ENCODE results near the gene TSPAN5. TPM values are rescaled to one million over a fixed set of nuclear protein-coding genes. Genes with fewer than 3 reads are reported as not detected.
A peak's percentile ranks its signal among the peaks of the same experiment; 100 is the strongest.

Gene TSPAN5
- total RNA-seq, 1 experiment from 2014 or later: 12.4 TPM

- H4K20me1 ChIP-seq (ENCODE audit: insufficient read depth): no peaks in the 10 kb centered on the region
- peak overlapping the region; percentile 83 for H3K4me3 ChIP-seq
- no peaks in the 10 kb centered on the region for H3K27me3 ChIP-seq (ENCODE audit: insufficient read depth, low read depth)
- H3K27ac ChIP-seq: peak overlapping the region; percentile 65
- no peaks in the 10 kb centered on the region for H3K9me2 ChIP-seq (ENCODE audit: insufficient read depth)
- DNase-seq: no peak
- H3K79me2 ChIP-seq (ENCODE audit: low read depth): peaks cover 46% of the 10 kb centered on the region
- CTCF ChIA-PET: interaction anchor here (0.6 kb wide), 1 partner anchor 34 kb away, joined by 3 read pairs; no protein-coding TSS in a partner anchor
- H3K36me3 ChIP-seq (ENCODE audit: low read depth): no peaks in the 10 kb centered on the region
- POLR2A ChIA-PET (ENCODE audit: unreplicated experiment): no interaction called here
- intact Hi-C loops (cut with micrococcal nuclease; ENCODE audit: unreplicated experiment): loop anchor here (1.0 to 10.0 kb wide), 3 partner anchors 191 to 514 kb away; partner anchors contain the start of gene STPG2
- H3K9me3 ChIP-seq (ENCODE audit: insufficient read depth, low read depth): no peaks in the 10 kb centered on the region
- peaks cover 41% of the 10 kb centered on the region for H3F3A ChIP-seq (ENCODE audit: insufficient read depth, low read depth)
- peak overlapping the region; percentile 86 for H2AFZ ChIP-seq
- TF ChIP-seq EZH2 (IDR thresholded peaks at IDR 0.05; ENCODE audit: low read depth): no peak
- TF ChIP-seq, protein P1, sequence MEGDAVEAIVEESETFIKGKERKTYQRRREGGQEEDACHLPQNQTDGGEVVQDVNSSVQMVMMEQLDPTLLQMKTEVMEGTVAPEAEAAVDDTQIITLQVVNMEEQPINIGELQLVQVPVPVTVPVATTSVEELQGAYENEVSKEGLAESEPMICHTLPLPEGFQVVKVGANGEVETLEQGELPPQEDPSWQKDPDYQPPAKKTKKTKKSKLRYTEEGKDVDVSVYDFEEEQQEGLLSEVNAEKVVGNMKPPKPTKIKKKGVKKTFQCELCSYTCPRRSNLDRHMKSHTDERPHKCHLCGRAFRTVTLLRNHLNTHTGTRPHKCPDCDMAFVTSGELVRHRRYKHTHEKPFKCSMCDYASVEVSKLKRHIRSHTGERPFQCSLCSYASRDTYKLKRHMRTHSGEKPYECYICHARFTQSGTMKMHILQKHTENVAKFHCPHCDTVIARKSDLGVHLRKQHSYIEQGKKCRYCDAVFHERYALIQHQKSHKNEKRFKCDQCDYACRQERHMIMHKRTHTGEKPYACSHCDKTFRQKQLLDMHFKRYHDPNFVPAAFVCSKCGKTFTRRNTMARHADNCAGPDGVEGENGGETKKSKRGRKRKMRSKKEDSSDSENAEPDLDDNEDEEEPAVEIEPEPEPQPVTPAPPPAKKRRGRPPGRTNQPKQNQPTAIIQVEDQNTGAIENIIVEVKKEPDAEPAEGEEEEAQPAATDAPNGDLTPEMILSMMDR (conservative IDR thresholded peaks at IDR 0.05): no peak
- H3K4me1 ChIP-seq (replicated peaks; ENCODE audit: insufficient read depth): peaks cover 74% of the 10 kb centered on the region
- BruUV-seq (replicated peaks): TSS peak; percentile 47
- H3K4me2 ChIP-seq: peak overlapping the region; percentile 77
Observed at GRCh38 chr4:98659106-98659592, 738 bp upstream of the TSPAN5 start.

DNA sequence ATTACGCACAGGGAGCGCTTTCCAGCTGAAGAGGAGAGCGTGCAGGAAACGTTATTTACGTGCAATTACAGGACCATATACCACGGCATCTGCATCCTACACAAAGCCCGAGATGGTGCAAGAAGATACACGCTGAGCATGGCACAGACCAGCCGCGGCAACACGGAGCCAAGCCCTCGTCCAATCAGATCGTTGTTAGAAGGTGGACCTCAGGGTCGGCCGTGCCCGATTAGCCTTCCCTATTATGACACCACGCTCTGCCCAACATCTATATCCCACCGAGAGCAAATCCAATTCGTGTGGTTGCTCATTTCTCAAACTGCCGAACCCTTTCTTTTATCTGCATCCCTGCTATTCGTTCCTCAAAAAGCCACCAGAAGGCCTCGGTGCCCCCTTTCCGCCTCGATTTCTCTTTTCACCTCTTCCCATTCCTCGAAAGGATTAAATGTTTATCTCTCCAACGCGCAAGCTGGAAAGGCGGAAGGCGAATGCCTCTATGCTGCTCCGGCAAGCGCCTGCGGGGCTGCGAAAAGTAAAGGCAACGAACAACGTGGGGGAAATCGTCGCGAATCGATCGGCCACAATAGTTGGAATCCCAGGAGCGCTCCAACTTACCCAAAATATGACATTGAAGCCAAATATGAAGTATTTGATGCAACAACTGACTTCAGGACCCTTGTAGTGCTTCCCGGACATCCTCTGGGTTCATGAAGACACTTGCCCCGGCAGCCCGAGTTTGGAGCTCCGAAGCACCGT, 702 bp downstream of the TSPAN5 start:
- no peak for TF ChIP-seq EZH2 (IDR thresholded peaks at IDR 0.05; ENCODE audit: low read depth)
- TF ChIP-seq, protein P1 (conservative IDR thresholded peaks at IDR 0.05): no peak
- Histone ChIP-seq H4K20me1 (ENCODE audit: insufficient read depth) (no peaks in the 10 kb centered on the region), H3K79me2 (ENCODE audit: low read depth) (peaks cover 60% of the 10 kb centered on the region), H2AFZ (peak overlapping the region; percentile 93), H3K9me2 (ENCODE audit: insufficient read depth) (no peaks in the 10 kb centered on the region), H3K27me3 (ENCODE audit: insufficient read depth, low read depth) (no peaks in the 10 kb centered on the region), H3F3A (ENCODE audit: insufficient read depth, low read depth) (peaks cover 50% of the 10 kb centered on the region), H3K9me3 (ENCODE audit: insufficient read depth, low read depth) (no peaks in the 10 kb centered on the region), H3K4me1 (replicated peaks; ENCODE audit: insufficient read depth) (peaks cover 80% of the 10 kb centered on the region), H3K4me2 (peak overlapping the region; percentile 85), H3K27ac (peak overlapping the region; percentile 22; the same call in 1 of the 2 replicates), H3K4me3 (peak overlapping the region; percentile 95), H3K36me3 (ENCODE audit: low read depth) (no peaks in the 10 kb centered on the region)
- CTCF ChIA-PET: interaction anchor here (0.7 kb wide), 1 partner anchor 95 kb away, joined by 3 read pairs; no protein-coding TSS in a partner anchor
- TSS peak; percentile 28 for BruUV-seq (replicated peaks)
- POLR2A ChIA-PET (ENCODE audit: unreplicated experiment): no interaction called here
- peak; percentile 41 to 57 for DNase-seq
- intact Hi-C loops (cut with micrococcal nuclease; ENCODE audit: unreplicated experiment): loop anchor here (1.0 to 10.0 kb wide), 3 partner anchors 271 to 513 kb away; partner anchors contain the start of gene STPG2

DNA sequence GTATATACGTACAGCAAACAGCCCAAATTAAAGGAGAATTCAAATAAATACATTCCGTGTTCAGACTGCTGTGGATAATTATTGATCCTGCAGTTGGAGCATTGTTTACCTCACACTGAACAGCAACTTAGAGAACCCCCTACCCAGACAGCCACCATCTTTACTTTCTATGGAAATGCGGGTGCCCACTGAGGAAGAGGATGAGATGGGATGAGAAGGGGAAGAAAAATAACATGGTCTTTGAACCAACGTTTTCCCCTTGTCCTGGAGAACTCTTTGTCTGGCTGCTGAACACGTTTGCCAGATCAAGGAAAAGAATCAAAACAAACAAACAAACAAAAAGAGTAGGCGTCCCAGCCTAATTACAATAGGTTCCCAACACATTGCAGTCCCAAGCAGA, 1.5 kb downstream of the TSPAN5 start:
- H3K27me3 ChIP-seq (ENCODE audit: insufficient read depth, low read depth): no peaks in the 10 kb centered on the region
- no peaks in the 10 kb centered on the region for H4K20me1 ChIP-seq (ENCODE audit: insufficient read depth)
- TF ChIP-seq EZH2 (IDR thresholded peaks at IDR 0.05; ENCODE audit: low read depth): no peak
- TF ChIP-seq, protein P1 (conservative IDR thresholded peaks at IDR 0.05): no peak
- H3K9me2 ChIP-seq (ENCODE audit: insufficient read depth): no peaks in the 10 kb centered on the region
- H3K27ac ChIP-seq: no peak overlapping the region
- H2AFZ ChIP-seq: peak overlapping the region; percentile 93; the same call in 1 of the 2 replicates
- intact Hi-C loops (cut with micrococcal nuclease; ENCODE audit: unreplicated experiment): loop anchor here (5.0 to 10.0 kb wide), 2 partner anchors 405 to 512 kb away; partner anchors contain the start of gene STPG2
- DNase-seq: no peak
- no TSS peak for BruUV-seq (replicated peaks)
- no peaks in the 10 kb centered on the region for H3K9me3 ChIP-seq (ENCODE audit: insufficient read depth, low read depth)
- H3K79me2 ChIP-seq (ENCODE audit: low read depth): peaks cover 68% of the 10 kb centered on the region
- POLR2A ChIA-PET (ENCODE audit: unreplicated experiment): no interaction called here
- peak overlapping the region; percentile 85 for H3K4me2 ChIP-seq
- peak overlapping the region; percentile 95 for H3K4me3 ChIP-seq
- CTCF ChIA-PET: no interaction called here
- no peaks in the 10 kb centered on the region for H3K36me3 ChIP-seq (ENCODE audit: low read depth)
- H3K4me1 ChIP-seq (replicated peaks; ENCODE audit: insufficient read depth): peaks cover 78% of the 10 kb centered on the region
- peaks cover 42% of the 10 kb centered on the region for H3F3A ChIP-seq (ENCODE audit: insufficient read depth, low read depth)
